H1 (cell line): ENCODE results near the gene SFT2D1. TPM values are rescaled to one million over a fixed set of nuclear protein-coding genes. Genes with fewer than 3 reads are reported as not detected.

Experiments
- CBX8 ChIP-seq: fragments of 300-800, 300-1000 bp; sonication (generic); IDR thresholded peaks from 2 replicates; pipeline ENCODE4 v1.7.1; 2016; ENCODE audit warnings: low read depth, low read length, borderline replicate concordance
- EGR1 ChIP-seq: IDR thresholded peaks from 2 replicates; pipeline ENCODE4 v1.6.1; 2011; ENCODE audit warnings: low read depth, low read length, borderline replicate concordance
- EP300 ChIP-seq, 2 experiments: IDR thresholded peaks; 1 replicate in 1 of 2; 2 replicates in 1 of 2; pipeline ENCODE4 v1.6.1; 2011 to 2012; ENCODE audit warnings: low read depth in 2 of 2, low read length in 2 of 2, mild to moderate bottlenecking in 2 of 2, borderline replicate concordance in 1 of 2, inconsistent platforms in 1 of 2, moderate library complexity in 1 of 2
- SP1 ChIP-seq: IDR thresholded peaks from 2 replicates; pipeline ENCODE4 v1.6.1; 2011; ENCODE audit warnings: low read depth, low read length
- SUZ12 ChIP-seq: fragments of 200-600 bp; sonication (generic); IDR thresholded peaks from 2 replicates; pipeline ENCODE4 v1.6.1; 2012; ENCODE audit warnings: mild to moderate bottlenecking, inconsistent platforms, low read length, moderate library complexity, mixed read lengths
- polyA plus RNA-seq, 7 experiments: library from polyadenylated mRNA; depleted of rRNA in 3 of 7; stranded (reverse) in 5 of 7; unstranded in 2 of 7; fragments of >200 nt in 5 of 7; fragments of 200-250 nt in 2 of 7; gene quantifications; 1 replicate in 5 of 7; 2 replicates in 1 of 7; 4 replicates in 1 of 7; pipeline versions ENCODE4 v1.2.1 to v1.2.3, GENCODE V29; 2011 to 2013; ENCODE audit warnings: missing spikeins in 2 of 7, mixed read lengths in 2 of 7
- total RNA-seq: library from RNA; stranded (reverse); fragmentation: NEBNext Ultra II Directional; extraction: Animal tissue kit (Norgen Biotek cat#: 25700); gene quantifications from 2 replicates; pipeline ENCODE4 v1.2.1, GENCODE V29; 2021
- TF ChIP-seq, protein P1 (sequence below): IDR thresholded peaks from 2 replicates; pipeline ENCODE4 v1.6.1; 2011; ENCODE audit warnings: low read depth, mild to moderate bottlenecking, low read length; ENCODE audit not compliant: insufficient read depth

SFT2D1 gene
- total and polyA plus RNA-seq, 2 of the 8 experiments (the other 6 are each of a cell fraction or from before 2014, with no cell fraction given), result 52.3 to 76.1 TPM

DNA sequence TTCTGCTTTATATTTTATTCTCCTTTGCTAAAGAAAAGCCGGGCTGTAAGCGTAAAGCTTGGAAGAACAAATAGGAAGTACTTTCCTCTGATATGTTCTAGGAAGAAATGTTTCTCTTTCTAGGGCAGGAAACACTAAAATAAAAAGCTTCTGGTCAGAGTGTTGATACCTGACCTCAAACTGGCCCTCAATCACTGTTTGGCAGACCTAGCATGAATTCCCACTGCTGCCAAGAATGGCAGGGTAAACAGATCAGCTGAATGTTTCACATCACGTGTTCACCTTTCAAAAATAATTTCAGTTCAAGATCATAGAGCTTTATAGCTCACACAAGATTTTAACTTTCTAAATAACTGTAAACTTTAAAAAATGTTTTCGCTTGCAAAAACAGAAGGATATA is 37.5 kb upstream of the SFT2D1 start (continued):
- TF ChIP-seq, protein P1, sequence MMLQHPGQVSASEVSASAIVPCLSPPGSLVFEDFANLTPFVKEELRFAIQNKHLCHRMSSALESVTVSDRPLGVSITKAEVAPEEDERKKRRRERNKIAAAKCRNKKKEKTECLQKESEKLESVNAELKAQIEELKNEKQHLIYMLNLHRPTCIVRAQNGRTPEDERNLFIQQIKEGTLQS, result no peak
- TF ChIP-seq SUZ12 (no peak), EP300 (IDR thresholded peaks at IDR 0.05; ENCODE audit: borderline replicate concordance in 1 of 2, low read depth in 2 of 2, low read length in 2 of 2) (no peak), CBX8 (no peak), EGR1 (no peak), SP1 (no peak)
